ENCODE data around the gene GASK1A.

The GASK1A gene

DNA sequence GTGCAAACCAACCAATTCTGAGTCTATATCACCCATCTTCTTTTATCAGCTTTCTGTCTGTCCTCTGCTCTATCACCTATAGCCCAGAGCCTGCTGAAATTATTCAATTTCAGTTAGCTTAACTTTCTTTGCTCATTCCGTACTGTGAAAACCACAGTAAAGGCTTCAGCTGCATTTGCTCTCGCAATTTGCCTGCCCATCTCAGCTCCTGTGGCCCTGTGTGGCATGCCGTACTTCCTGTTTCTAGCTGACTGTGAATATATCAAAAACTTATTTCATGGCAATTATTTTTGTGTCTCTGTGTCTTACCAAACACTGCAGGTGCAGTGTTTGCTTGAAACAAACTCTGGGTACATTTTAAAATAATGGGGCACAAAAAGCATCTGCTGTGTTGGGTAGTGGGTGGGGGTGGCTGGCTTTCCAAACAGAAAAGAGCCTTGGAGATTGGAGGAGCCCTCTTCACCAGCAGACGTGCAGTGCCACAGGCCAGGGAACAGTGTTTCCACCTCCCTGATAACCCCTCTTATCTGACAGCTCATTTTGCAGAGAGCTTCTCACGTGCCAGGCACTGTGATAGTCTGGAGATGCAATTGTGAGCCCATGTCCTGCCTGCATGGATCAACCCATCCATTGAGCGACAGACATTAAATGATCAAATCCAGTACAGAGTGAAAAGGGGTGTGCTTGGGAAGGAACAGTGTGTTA is 45.2 kb downstream of the GASK1A start:
- TF ChIP-seq L3MBTL2 (conservative IDR thresholded peaks at IDR 0.05) (no peak), NFRKB (IDR thresholded peaks at IDR 0.05) (no peak), ELF4 (IDR thresholded peaks at IDR 0.05) (no peak), ARNT (IDR thresholded peaks at IDR 0.05) (no peak), FOXM1 (IDR thresholded peaks at IDR 0.05; ENCODE audit: borderline replicate concordance) (no peak), FOXK2 (IDR thresholded peaks at IDR 0.05) (no peak), HDGF (IDR thresholded peaks at IDR 0.05; ENCODE audit: borderline replicate concordance) (no peak), TARDBP (IDR thresholded peaks at IDR 0.05) (no peak), SP1 (IDR thresholded peaks at IDR 0.05) (no peak), BHLHE40 (IDR thresholded peaks at IDR 0.05; ENCODE audit: borderline replicate concordance) (no peak), CTBP1 (IDR thresholded peaks at IDR 0.05; ENCODE audit: borderline replicate concordance) (no peak), ZNF384 (IDR thresholded peaks at IDR 0.05) (no peak), SUZ12 (IDR thresholded peaks at IDR 0.05) (no peak), LEF1 (IDR thresholded peaks at IDR 0.05; ENCODE audit: borderline replicate concordance) (no peak), FOXA1 (IDR thresholded peaks at IDR 0.05) (no peak)
- TF ChIP-seq, protein P1, sequence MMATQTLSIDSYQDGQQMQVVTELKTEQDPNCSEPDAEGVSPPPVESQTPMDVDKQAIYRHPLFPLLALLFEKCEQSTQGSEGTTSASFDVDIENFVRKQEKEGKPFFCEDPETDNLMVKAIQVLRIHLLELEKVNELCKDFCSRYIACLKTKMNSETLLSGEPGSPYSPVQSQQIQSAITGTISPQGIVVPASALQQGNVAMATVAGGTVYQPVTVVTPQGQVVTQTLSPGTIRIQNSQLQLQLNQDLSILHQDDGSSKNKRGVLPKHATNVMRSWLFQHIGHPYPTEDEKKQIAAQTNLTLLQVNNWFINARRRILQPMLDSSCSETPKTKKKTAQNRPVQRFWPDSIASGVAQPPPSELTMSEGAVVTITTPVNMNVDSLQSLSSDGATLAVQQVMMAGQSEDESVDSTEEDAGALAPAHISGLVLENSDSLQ (IDR thresholded peaks at IDR 0.05) = no peak
- DNase-seq (ENCODE audit: extremely low spot score) = no peak
- ChIA-PET POLR2A (no interaction called here), CTCF (no interaction called here)

DNA sequence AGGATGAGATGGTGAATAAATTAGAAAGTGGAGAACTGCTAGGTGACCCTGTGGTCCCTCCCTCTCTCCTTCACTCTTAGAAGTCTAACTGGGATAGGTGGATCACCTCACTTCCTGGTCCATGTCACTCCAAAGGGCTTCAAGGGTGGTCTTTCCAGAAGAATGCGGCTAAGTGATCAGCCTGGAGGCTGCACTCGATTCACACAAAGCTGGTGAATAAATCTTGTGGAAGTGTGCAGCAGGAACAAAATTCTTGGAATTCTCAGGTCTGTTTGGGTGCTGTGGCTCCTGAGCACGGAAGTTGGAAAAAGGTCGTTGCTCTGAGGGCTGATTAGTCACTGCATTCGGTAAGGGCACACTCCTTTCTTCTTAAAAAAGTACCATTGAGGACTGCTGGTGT is 46.3 kb downstream of the GASK1A start:
- no peak for DNase-seq (ENCODE audit: extremely low spot score)
- CTCF ChIA-PET = no interaction called here
- no peak for TF ChIP-seq SP1 (IDR thresholded peaks at IDR 0.05)
- no peak for TF ChIP-seq L3MBTL2 (conservative IDR thresholded peaks at IDR 0.05)
- TF ChIP-seq SUZ12 (IDR thresholded peaks at IDR 0.05) = no peak
- no peak for TF ChIP-seq FOXK2 (IDR thresholded peaks at IDR 0.05)
- no peak for TF ChIP-seq ZNF384 (IDR thresholded peaks at IDR 0.05)
- no peak for TF ChIP-seq NFRKB (IDR thresholded peaks at IDR 0.05)
- TF ChIP-seq ARNT (IDR thresholded peaks at IDR 0.05) = no peak
- TF ChIP-seq, protein P1 (IDR thresholded peaks at IDR 0.05) = no peak
- no peak for TF ChIP-seq ELF4 (IDR thresholded peaks at IDR 0.05)
- POLR2A ChIA-PET = no interaction called here

DNA sequence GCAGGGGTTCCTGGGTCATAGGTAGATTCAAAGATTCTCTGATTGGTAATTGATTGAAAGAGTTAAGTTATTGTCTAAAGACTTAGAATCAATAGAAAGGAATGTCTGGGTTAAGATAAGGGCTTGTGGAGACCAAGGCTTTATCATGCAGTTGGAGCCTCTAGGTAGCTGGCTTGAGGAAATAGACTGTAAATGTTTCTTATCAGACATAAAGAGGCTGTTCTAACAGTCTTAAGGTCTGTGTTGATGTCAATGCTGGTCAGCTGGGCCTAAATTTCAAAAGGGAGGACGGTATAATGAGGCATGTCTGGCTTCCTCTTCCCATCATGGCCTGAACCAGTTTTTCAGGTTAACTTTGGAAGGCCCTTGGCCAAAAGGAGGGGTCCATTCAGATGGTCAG is 48.9 kb downstream of the GASK1A start:
- DNase-seq (ENCODE audit: extremely low spot score) = no peak
- CTCF ChIA-PET = no interaction called here
- POLR2A ChIA-PET = no interaction called here

DNA sequence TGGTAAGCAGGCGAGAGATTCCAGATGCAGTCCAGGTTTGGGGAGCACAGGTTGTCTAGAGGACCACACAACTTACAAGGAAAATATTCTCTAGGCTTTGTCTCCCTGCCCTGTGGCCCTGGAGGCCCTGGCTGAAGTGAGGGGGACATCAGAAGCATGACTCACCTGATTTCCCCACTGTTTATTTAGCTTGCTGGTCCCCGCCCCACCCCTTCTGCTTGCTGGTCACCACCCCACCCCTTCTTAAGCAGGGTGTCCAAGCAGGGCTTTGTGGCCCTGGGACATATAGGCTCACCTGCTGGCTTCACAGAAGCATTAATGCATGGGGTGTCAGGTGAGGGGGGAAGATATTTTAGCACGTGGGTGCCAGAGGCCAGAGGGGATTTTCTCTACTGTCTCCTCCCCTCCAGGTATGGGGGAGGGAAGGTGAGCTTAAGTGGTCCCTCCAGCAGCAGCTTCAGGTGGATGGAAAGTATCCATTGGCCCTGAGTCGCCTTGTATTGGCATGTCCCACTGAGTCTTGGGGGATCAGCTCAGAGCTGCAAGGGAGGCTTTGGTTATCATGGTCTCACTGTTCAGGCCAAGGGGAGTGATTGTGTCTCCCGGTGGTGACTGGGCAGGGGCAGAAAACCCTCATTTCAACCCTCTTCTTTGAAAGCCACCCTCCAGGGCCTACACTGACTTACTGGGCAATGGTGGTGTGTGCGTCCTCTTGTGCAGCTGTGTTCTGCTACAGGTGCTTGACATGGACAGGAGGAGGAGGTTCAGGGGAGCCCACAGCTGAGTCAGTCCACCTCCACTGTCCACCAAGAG is 49.8 kb downstream of the GASK1A start:
- ChIA-PET POLR2A (no interaction called here), CTCF (interaction anchor here (0.6 kb wide), 1 partner anchor 1193 kb away, joined by 3 read pairs; no protein-coding TSS in a partner anchor)
- no peak for DNase-seq (ENCODE audit: extremely low spot score)
- TF ChIP-seq BHLHE40 (IDR thresholded peaks at IDR 0.05; ENCODE audit: borderline replicate concordance) (no peak), LEF1 (IDR thresholded peaks at IDR 0.05; ENCODE audit: borderline replicate concordance) (no peak), L3MBTL2 (conservative IDR thresholded peaks at IDR 0.05) (no peak), FOXM1 (IDR thresholded peaks at IDR 0.05; ENCODE audit: borderline replicate concordance) (no peak), ELF4 (IDR thresholded peaks at IDR 0.05) (no peak), ZNF384 (IDR thresholded peaks at IDR 0.05) (no peak), ARNT (IDR thresholded peaks at IDR 0.05) (no peak)

More for the DNA sequence above, 48.9 kb downstream of the GASK1A start:
- no peak for TF ChIP-seq FOXM1 (IDR thresholded peaks at IDR 0.05; ENCODE audit: borderline replicate concordance)
- TF ChIP-seq NFRKB (IDR thresholded peaks at IDR 0.05) = no peak
- no peak for TF ChIP-seq CTBP1 (IDR thresholded peaks at IDR 0.05; ENCODE audit: borderline replicate concordance)
- no peak for TF ChIP-seq SP1 (IDR thresholded peaks at IDR 0.05)
- TF ChIP-seq SUZ12 (IDR thresholded peaks at IDR 0.05) = no peak
- no peak for TF ChIP-seq ARNT (IDR thresholded peaks at IDR 0.05)
- TF ChIP-seq L3MBTL2 (conservative IDR thresholded peaks at IDR 0.05) = no peak
- TF ChIP-seq FOXK2 (IDR thresholded peaks at IDR 0.05) = no peak
- TF ChIP-seq ELF4 (IDR thresholded peaks at IDR 0.05) = no peak

DNA sequence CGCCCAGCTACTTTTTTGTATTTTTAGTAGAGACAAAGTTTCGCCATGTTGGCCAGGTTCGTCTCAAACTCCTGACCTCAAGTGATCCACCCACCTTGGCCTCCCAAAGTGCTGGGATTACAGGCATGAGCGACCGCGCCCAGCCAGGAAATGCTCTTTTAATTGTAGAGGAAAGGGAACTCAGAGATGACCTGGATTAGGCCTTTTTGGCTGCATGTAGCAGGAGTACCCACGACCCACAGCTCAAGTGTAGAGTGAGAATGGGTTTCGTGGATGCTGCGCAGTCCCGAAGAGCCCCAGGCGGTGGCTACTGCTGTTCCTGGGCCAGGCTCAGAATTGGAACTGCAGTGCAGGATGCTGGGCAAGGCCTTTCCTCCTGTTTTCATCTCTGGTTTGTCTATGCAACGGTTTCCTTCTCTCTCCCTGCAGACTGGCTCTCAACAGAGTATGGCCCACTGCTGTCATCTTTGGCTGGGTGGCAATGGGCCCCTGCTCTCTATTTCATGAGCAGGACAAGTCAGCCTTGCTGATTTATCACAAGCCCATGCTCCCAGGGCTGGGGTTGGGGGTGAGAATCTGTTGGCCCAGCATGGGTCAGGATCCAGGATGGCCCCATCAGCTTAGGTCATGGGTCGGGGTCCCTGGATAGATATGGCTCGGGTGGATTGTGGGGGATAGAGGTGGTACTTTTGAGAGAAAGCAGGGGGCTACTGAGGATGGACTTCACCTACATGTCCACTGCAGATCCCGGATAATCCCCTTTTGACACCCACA is 51.2 kb downstream of the GASK1A start:
- ChIA-PET CTCF (no interaction called here), POLR2A (no interaction called here)
- TF ChIP-seq ZNF384 (IDR thresholded peaks at IDR 0.05) = no peak
- no peak for TF ChIP-seq NFRKB (IDR thresholded peaks at IDR 0.05)
- TF ChIP-seq FOXM1 (IDR thresholded peaks at IDR 0.05; ENCODE audit: borderline replicate concordance) = no peak
- no peak for TF ChIP-seq L3MBTL2 (conservative IDR thresholded peaks at IDR 0.05)
- TF ChIP-seq SUZ12 (IDR thresholded peaks at IDR 0.05) = no peak
- no peak for TF ChIP-seq FOXK2 (IDR thresholded peaks at IDR 0.05)
- TF ChIP-seq CTBP1 (IDR thresholded peaks at IDR 0.05; ENCODE audit: borderline replicate concordance) = no peak
- TF ChIP-seq SP1 (IDR thresholded peaks at IDR 0.05) = no peak
- TF ChIP-seq BHLHE40 (IDR thresholded peaks at IDR 0.05; ENCODE audit: borderline replicate concordance) = no peak
- TF ChIP-seq ELF4 (IDR thresholded peaks at IDR 0.05) = no peak
- TF ChIP-seq, protein P1 (IDR thresholded peaks at IDR 0.05) = no peak
- TF ChIP-seq TARDBP (IDR thresholded peaks at IDR 0.05) = no peak
- TF ChIP-seq FOXA1 (IDR thresholded peaks at IDR 0.05) = no peak
- TF ChIP-seq ARNT (IDR thresholded peaks at IDR 0.05) = no peak
- no peak for TF ChIP-seq LEF1 (IDR thresholded peaks at IDR 0.05; ENCODE audit: borderline replicate concordance)
- DNase-seq (ENCODE audit: extremely low spot score) = no peak

Measured in HEK293T (cell line).